Stimulated activated CD4-positive, alpha-beta T cell treated with anti-CD3 and anti-CD28 coated beads, TNF-alpha, amount 100 ng/mL, for 4 hours (primary cell): ENCODE results near the gene SYT1.

ENCODE experiments used
- DNase-seq, 3 experiments: peaks; one replicate each; pipeline ENCODE4 v3.0.0-alpha.2; 2020; ENCODE audit warnings: low read depth in 3 of 3

SYT1 gene

GRCh38 chr12:78891646-78892353 lies 27.2 kb downstream of the SYT1 start:
- DNase-seq, result no peak

GRCh38 chr12:78898416-78898815 lies 33.8 kb downstream of the SYT1 start:
- no peak for DNase-seq

GRCh38 chr12:78914859-78915331 lies 50.3 kb downstream of the SYT1 start:
- DNase-seq, result no peak

- DNase-seq, result no peak
These were observed 52.4 kb downstream of the SYT1 start for GRCh38 chr12:78916845-78917480.

- DNase-seq, result no peak
These were observed 52.9 kb downstream of the SYT1 start for GRCh38 chr12:78917513-78917912.

GRCh38 chr12:78918268-78918667 lies 53.7 kb downstream of the SYT1 start:
- DNase-seq, result no peak

- no peak for DNase-seq
These were observed 63.9 kb downstream of the SYT1 start for GRCh38 chr12:78928200-78929074.

- no peak for DNase-seq
These were observed 64.5 kb downstream of the SYT1 start for GRCh38 chr12:78929075-78929418.

GRCh38 chr12:78931466-78931990 lies 67.0 kb downstream of the SYT1 start:
- no peak for DNase-seq

- DNase-seq, result no peak
These were observed 68.4 kb downstream of the SYT1 start for GRCh38 chr12:78933014-78933413.

GRCh38 chr12:78938341-78939084 lies 73.9 kb downstream of the SYT1 start:
- no peak for DNase-seq

GRCh38 chr12:78949532-78949931 lies 85.0 kb downstream of the SYT1 start:
- DNase-seq, result no peak

GRCh38 chr12:78951803-78952551 lies 87.4 kb downstream of the SYT1 start:
- DNase-seq, result no peak

- no peak for DNase-seq
These were observed 88.0 kb downstream of the SYT1 start for GRCh38 chr12:78952552-78952929.

- DNase-seq, result no peak
These were observed 94.4 kb downstream of the SYT1 start for GRCh38 chr12:78958941-78959340.

- DNase-seq, result no peak
These were observed 95.0 kb downstream of the SYT1 start for GRCh38 chr12:78959556-78959955.

- no peak for DNase-seq
These were observed 96.6 kb downstream of the SYT1 start for GRCh38 chr12:78961171-78961570.

- DNase-seq, result no peak
These were observed 99.1 kb downstream of the SYT1 start for GRCh38 chr12:78963439-78964227.

GRCh38 chr12:78964521-78964920 lies 99.9 kb downstream of the SYT1 start:
- no peak for DNase-seq

- DNase-seq, result no peak
These were observed 101.5 kb downstream of the SYT1 start for GRCh38 chr12:78966062-78966461.
